Smooth muscle cell (in vitro differentiated cells): ENCODE data around the gene DOCK8. TPM values are rescaled to one million over a fixed set of nuclear protein-coding genes. Genes with fewer than 3 reads are reported as not detected.

Source experiments
- DNase-seq: peaks from one replicate; lab custom pipeline; 2025; ENCODE audit not compliant: unreplicated experiment; lab: John Stamatoyannopoulos, UW
- H2AFZ ChIP-seq: fragments of 200-600 bp; sonication (generic); 2 replicates; pipeline ENCODE4 v1.6.0; 2016; ENCODE audit warnings: antibody characterized with exemption, low read depth, mild to moderate bottlenecking
- H3F3A ChIP-seq: fragments of 200-600 bp; sonication (generic); 2 replicates; pipeline ENCODE4 v1.6.0; 2017; ENCODE audit warnings: antibody characterized with exemption, low read depth
- H3K27ac ChIP-seq: fragments of 200-600 bp; sonication (generic); 2 replicates; pipeline ENCODE4 v1.5.1; 2016; ENCODE audit warnings: low read depth, mild to moderate bottlenecking
- H3K27me3 ChIP-seq: fragments of 200-600 bp; sonication (generic); 2 replicates; pipeline ENCODE4 v1.6.1; 2016; ENCODE audit warnings: low read depth, mild to moderate bottlenecking
- H3K36me3 ChIP-seq: fragments of 200-600 bp; sonication (generic); 2 replicates; pipeline ENCODE4 v1.5.1; 2016; ENCODE audit warnings: low read depth
- H3K4me1 ChIP-seq: fragments of 200-600 bp; sonication (generic); 2 replicates; pipeline ENCODE4 v1.5.1; 2016; ENCODE audit warnings: low read depth
- H3K4me2 ChIP-seq: fragments of 200-600 bp; sonication (generic); 2 replicates; pipeline ENCODE4 v1.6.0; 2016; ENCODE audit warnings: mild to moderate bottlenecking
- H3K4me3 ChIP-seq: fragments of 200-600 bp; sonication (generic); 2 replicates; pipeline ENCODE4 v1.5.1; 2016; ENCODE audit warnings: mild to moderate bottlenecking
- H3K79me2 ChIP-seq: fragments of 200-600 bp; sonication (generic); 2 replicates; pipeline ENCODE4 v1.6.0; 2016; ENCODE audit warnings: low read depth, mild to moderate bottlenecking
- H3K9ac ChIP-seq: fragments of 200-600 bp; sonication (generic); 2 replicates; pipeline ENCODE4 v1.6.0; 2016; ENCODE audit warnings: low read depth
- H3K9me3 ChIP-seq: fragments of 200-600 bp; sonication (generic); replicated peaks from 2 replicates; pipeline ENCODE4 v1.5.1; 2016; ENCODE audit warnings: low read depth
- H4K20me1 ChIP-seq: fragments of 200-600 bp; sonication (generic); 2 replicates; pipeline ENCODE4 v1.6.0; 2016; ENCODE audit warnings: low read depth
- WGBS: methylation state at CpG from one replicate; pipeline ENCODE4 v1.1.7; 2016; ENCODE audit warnings: low lambda C conversion rate; 5-methylcytosine and 5-hydroxymethylcytosine counted together
- polyA plus RNA-seq: library from polyadenylated mRNA; unstranded; fragments of >200 nt; fragmentation: Nextera tagmentation; extraction: Ambion mirVana; gene quantifications from 2 replicates; pipeline ENCODE4 v1.2.1, GENCODE V29; 2016
- total RNA-seq: library from RNA; depleted of rRNA; stranded (reverse); fragments of >200 nt; gene quantifications from 2 replicates; pipeline ENCODE4 v1.2.3, GENCODE V29; 2014
- TF ChIP-seq, protein P1 (sequence below): fragments of 200-600 bp; sonication (generic); IDR thresholded peaks from 2 replicates; pipeline ENCODE4 v1.5.1; 2017; ENCODE audit warnings: borderline replicate concordance, mild to moderate bottlenecking, antibody characterized with exemption; ENCODE audit not compliant: insufficient read depth, poor library complexity, severe bottlenecking

The DOCK8 gene
- total and polyA plus RNA-seq, 2 experiments from 2014 or later: 0.18 to 4.9 TPM

DNA sequence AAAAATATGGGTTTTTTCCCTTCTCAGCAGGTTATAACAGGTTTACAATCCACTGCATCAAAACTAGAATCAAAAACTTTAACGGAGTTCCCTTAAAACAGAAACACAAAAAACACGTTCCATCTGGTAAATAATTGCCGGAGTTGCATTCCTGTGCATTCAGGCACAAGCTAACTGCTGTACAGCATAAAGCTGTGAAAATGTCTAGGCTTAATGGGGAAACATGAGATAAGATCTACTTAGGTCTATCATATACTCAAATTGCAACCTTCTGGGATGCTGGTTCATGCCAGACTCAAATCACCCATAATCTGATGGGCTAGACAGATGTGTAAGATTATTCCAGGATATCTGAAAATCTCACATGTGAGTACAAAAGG, 265.3 kb downstream of the DOCK8 start:
- Histone ChIP-seq H3K4me3 (no peak overlapping the region), H3K9ac (no peak overlapping the region), H3K4me2 (no peak overlapping the region), H3F3A (no peaks in the 10 kb centered on the region), H3K36me3 (no peaks in the 10 kb centered on the region), H3K27me3 (no peaks in the 10 kb centered on the region), H3K9me3 (no peaks in the 10 kb centered on the region), H2AFZ (no peak overlapping the region), H4K20me1 (no peaks in the 10 kb centered on the region), H3K27ac (no peak overlapping the region), H3K4me1 (no peaks in the 10 kb centered on the region), H3K79me2 (no peaks in the 10 kb centered on the region)
- WGBS: 80% methylated on average over 3 of the region's 3 CpGs
- TF ChIP-seq, protein P1, sequence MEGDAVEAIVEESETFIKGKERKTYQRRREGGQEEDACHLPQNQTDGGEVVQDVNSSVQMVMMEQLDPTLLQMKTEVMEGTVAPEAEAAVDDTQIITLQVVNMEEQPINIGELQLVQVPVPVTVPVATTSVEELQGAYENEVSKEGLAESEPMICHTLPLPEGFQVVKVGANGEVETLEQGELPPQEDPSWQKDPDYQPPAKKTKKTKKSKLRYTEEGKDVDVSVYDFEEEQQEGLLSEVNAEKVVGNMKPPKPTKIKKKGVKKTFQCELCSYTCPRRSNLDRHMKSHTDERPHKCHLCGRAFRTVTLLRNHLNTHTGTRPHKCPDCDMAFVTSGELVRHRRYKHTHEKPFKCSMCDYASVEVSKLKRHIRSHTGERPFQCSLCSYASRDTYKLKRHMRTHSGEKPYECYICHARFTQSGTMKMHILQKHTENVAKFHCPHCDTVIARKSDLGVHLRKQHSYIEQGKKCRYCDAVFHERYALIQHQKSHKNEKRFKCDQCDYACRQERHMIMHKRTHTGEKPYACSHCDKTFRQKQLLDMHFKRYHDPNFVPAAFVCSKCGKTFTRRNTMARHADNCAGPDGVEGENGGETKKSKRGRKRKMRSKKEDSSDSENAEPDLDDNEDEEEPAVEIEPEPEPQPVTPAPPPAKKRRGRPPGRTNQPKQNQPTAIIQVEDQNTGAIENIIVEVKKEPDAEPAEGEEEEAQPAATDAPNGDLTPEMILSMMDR: no peak
- no peak for DNase-seq

DNA sequence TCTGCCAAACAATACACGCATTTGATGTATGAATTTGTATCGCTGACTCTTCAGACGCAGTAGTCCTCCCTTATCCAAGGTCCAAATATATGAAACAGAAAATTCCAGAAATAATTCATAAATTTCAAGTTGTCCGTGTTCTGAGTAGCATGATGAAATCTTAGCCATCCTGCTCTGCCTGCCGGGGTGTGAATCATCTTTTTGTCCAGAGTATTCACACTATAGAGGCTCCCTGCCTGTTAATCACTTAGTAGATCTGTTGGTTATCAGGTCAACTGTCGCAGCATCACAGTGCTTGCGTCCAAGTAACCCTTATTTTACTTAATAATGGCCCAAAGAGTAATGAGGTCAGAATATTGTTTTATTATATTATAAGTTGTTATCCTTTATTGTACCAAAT, 268.1 kb downstream of the DOCK8 start:
- no peaks in the 10 kb centered on the region for H3F3A ChIP-seq
- no peak overlapping the region for H3K27ac ChIP-seq
- no peak overlapping the region for H3K4me2 ChIP-seq
- no peaks in the 10 kb centered on the region for H3K27me3 ChIP-seq
- H3K4me3 ChIP-seq: no peak overlapping the region
- no peaks in the 10 kb centered on the region for H4K20me1 ChIP-seq
- no peaks in the 10 kb centered on the region for H3K9me3 ChIP-seq
- TF ChIP-seq, protein P1: no peak
- H3K4me1 ChIP-seq: no peaks in the 10 kb centered on the region
- WGBS: 79% methylated on average over 7 of the region's 7 CpGs
- DNase-seq: no peak
- H3K79me2 ChIP-seq: no peaks in the 10 kb centered on the region
- no peaks in the 10 kb centered on the region for H3K36me3 ChIP-seq
- H3K9ac ChIP-seq: no peak overlapping the region
- no peak overlapping the region for H2AFZ ChIP-seq

DNA sequence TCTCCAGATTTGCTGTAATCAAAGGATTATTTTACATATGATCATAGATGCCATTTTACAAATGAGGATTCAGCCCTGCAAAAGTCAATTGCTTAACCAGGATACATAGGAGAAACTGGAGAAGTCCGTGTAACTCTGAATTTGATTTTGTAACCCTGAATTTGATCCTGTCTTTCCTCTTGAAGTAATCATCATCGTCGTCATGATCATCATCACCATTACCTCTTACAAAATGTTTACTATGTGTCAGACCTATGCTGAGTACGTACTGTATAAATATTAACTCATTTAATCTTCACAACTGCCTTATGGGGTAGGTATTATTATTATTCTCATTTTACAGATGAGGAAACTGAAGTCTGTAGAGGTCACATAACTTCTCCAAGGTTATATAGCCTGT, 271.5 kb downstream of the DOCK8 start:
- H3F3A ChIP-seq: no peaks in the 10 kb centered on the region
- H3K27me3 ChIP-seq: no peaks in the 10 kb centered on the region
- no peaks in the 10 kb centered on the region for H3K79me2 ChIP-seq
- H2AFZ ChIP-seq: no peak overlapping the region
- TF ChIP-seq, protein P1: no peak
- no peaks in the 10 kb centered on the region for H3K9me3 ChIP-seq
- 94% methylated on average over 4 of the region's 4 CpGs for WGBS
- H3K4me2 ChIP-seq: no peak overlapping the region
- H3K4me3 ChIP-seq: no peak overlapping the region
- no peak overlapping the region for H3K27ac ChIP-seq
- no peaks in the 10 kb centered on the region for H3K4me1 ChIP-seq
- no peaks in the 10 kb centered on the region for H4K20me1 ChIP-seq
- no peak for DNase-seq
- H3K36me3 ChIP-seq: no peaks in the 10 kb centered on the region
- no peak overlapping the region for H3K9ac ChIP-seq

DNA sequence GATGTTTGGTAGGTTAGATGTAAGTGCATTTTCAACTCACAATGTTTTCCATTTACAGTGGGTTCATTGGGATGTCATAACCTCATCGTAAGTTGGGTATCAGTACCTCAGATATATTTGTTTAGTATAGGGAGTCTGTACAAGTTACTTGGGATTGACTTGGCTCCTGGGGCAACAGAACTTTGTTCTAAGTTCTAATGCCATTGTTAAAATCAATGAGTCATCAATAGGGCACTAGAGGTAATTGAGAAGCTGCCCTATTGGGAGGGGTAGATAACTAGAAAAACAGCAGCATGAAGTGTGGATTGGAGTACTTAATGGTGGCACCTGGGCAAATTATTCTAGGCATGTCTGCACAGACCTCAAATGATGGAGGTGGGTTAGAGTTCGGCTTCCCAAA, 272.8 kb downstream of the DOCK8 start:
- Histone ChIP-seq H3K27ac (no peak overlapping the region), H3K4me1 (no peaks in the 10 kb centered on the region), H3K79me2 (no peaks in the 10 kb centered on the region), H3K36me3 (no peaks in the 10 kb centered on the region), H3K4me2 (no peak overlapping the region), H4K20me1 (no peaks in the 10 kb centered on the region), H2AFZ (no peak overlapping the region), H3F3A (no peaks in the 10 kb centered on the region), H3K4me3 (no peak overlapping the region), H3K27me3 (no peaks in the 10 kb centered on the region), H3K9ac (no peak overlapping the region), H3K9me3 (no peaks in the 10 kb centered on the region)
- 96% methylated on average over 2 of the region's 2 CpGs for WGBS
- TF ChIP-seq, protein P1: no peak
- DNase-seq: no peak
